GM12878 (cell line): ENCODE measurements around the gene DTNA. TPM values are rescaled to one million over a fixed set of nuclear protein-coding genes. Genes with fewer than 3 reads are reported as not detected.

Experiments
- ATAC-seq: fragments of 200-7000 bp; cut with Tn5 transposase; 3 replicates; pipeline ENCODE4 v1.9.1; 2020; ENCODE audit warnings: mild to moderate bottlenecking, moderate library complexity
- BruUV-seq: library from RNA; stranded (reverse); fragments of 400-500 nt; replicated peaks from 2 replicates; lab custom pipeline; 2021; lab: Mats Ljungman, UMichigan
- CTCF ChIA-PET: fragments of 300-600 bp; sonication (Branson Sonifier 250); formaldehyde crosslinking; extraction: SDS; loops from one replicate; lab custom pipeline; 2021; ENCODE audit warnings: inconsistent platforms; lab: Yijun Ruan, JAX
- POLR2A ChIA-PET: fragments of 350-600 bp; formaldehyde crosslinking; extraction: SDS; loops from one replicate; lab custom pipeline; 2021; ENCODE audit warnings: inconsistent platforms; lab: Charles Lee
- RAD21 ChIA-PET: fragments of 300-600 bp; sonication (Branson Sonifier 250); formaldehyde crosslinking; loops from one replicate; lab custom pipeline; 2023; ENCODE audit warnings: antibody characterized with exemption; ENCODE audit not compliant: unreplicated experiment; lab: Charles Lee
- SMC1A ChIA-PET: fragments of 300-600 bp; sonication (Branson Sonifier 250); formaldehyde crosslinking; loops from one replicate; lab custom pipeline; 2023; ENCODE audit not compliant: unreplicated experiment, uncharacterized antibody; lab: Charles Lee
- DNase-seq: peaks from one replicate; pipeline ENCODE4 v3.0.0-alpha.2; 2011; ENCODE audit warnings: low read depth, low spot score
- FAIRE-seq: peaks from 3 replicates; lab custom pipeline; 2011; peaks lifted over from hg19 to GRCh38; lab: Jason Lieb, UNC
- H2AFZ ChIP-seq: 2 replicates; pipeline ENCODE4 v1.6.0; 2011; ENCODE audit warnings: low read depth, low read length, control low read depth; ENCODE audit not compliant: control insufficient read depth
- H3K27ac ChIP-seq: 2 replicates; pipeline ENCODE4 v1.5.1; 2011; ENCODE audit warnings: control low read depth; ENCODE audit not compliant: control insufficient read depth, insufficient read depth
- H3K27me3 ChIP-seq, 2 experiments: replicated peaks in 1 of 2; 2 replicates each; pipeline versions ENCODE4 v1.6.0 to v1.6.1; 2011; ENCODE audit warnings: low read length in 1 of 2; ENCODE audit not compliant: control insufficient read depth in 2 of 2, insufficient read depth in 2 of 2
- H3K36me3 ChIP-seq, 2 experiments: 2 replicates each; pipeline ENCODE4 v1.5.1; 2011; ENCODE audit warnings: low read length in 1 of 2; ENCODE audit not compliant: control insufficient read depth in 2 of 2, insufficient read depth in 2 of 2
- H3K4me1 ChIP-seq: 2 replicates; pipeline ENCODE4 v1.6.1; 2011; ENCODE audit warnings: mild to moderate bottlenecking, low read length, moderate library complexity, mixed read lengths; ENCODE audit not compliant: control insufficient read depth, insufficient read depth
- H3K4me2 ChIP-seq: 2 replicates; pipeline ENCODE4 v1.6.0; 2011; ENCODE audit warnings: control low read depth; ENCODE audit not compliant: control insufficient read depth, insufficient read depth
- H3K4me3 ChIP-seq: fragments of 200-600 bp; sonication (generic); 2 replicates; pipeline ENCODE4 v1.5.1; 2016
- H3K79me2 ChIP-seq: 2 replicates; pipeline ENCODE4 v1.6.0; 2011; ENCODE audit warnings: low read length; ENCODE audit not compliant: control insufficient read depth, insufficient read depth
- H3K9ac ChIP-seq: 2 replicates; pipeline ENCODE4 v1.8.0; 2011; ENCODE audit warnings: low read length, control low read depth, mixed read lengths; ENCODE audit not compliant: control insufficient read depth, insufficient read depth
- H3K9me3 ChIP-seq: replicated peaks from 3 replicates; pipeline ENCODE4 v1.5.1; 2011; ENCODE audit warnings: mild to moderate bottlenecking, low read length; ENCODE audit not compliant: control insufficient read depth, insufficient read depth
- H4K20me1 ChIP-seq: 2 replicates; pipeline ENCODE4 v1.6.0; 2011; ENCODE audit not compliant: control insufficient read depth, insufficient read depth
- ASH2L ChIP-seq: fragments of 300-600, 200-600 bp; sonication (generic); IDR thresholded peaks from 2 replicates; pipeline ENCODE4 v1.6.1; 2017; ENCODE audit warnings: low read depth, mild to moderate bottlenecking, borderline replicate concordance
- CEBPB ChIP-seq, 2 experiments: fragments of 150-350 bp in 1 of 2; IDR thresholded peaks; 2 replicates each; pipeline ENCODE4 v1.6.1; 2012 to 2014; ENCODE audit warnings: low read depth in 2 of 2, low read length in 2 of 2, borderline replicate concordance in 1 of 2, inconsistent platforms in 1 of 2
- EZH2 ChIP-seq: IDR thresholded peaks from 2 replicates; pipeline ENCODE4 v1.6.1; 2012; ENCODE audit warnings: low read depth, mild to moderate bottlenecking, control low read depth, inconsistent platforms, low read length, borderline replicate concordance; ENCODE audit not compliant: control insufficient read depth
- HDAC6 ChIP-seq: fragments of 200-600 bp; sonication (generic); IDR thresholded peaks from one replicate; pipeline ENCODE4 v1.8.0; 2017; ENCODE audit warnings: antibody characterized with exemption; ENCODE audit not compliant: unreplicated experiment
- IKZF1 ChIP-seq: fragments of 450-650 bp; conservative IDR thresholded peaks from 2 replicates; pipeline ENCODE4 v1.6.1; 2017; ENCODE audit warnings: antibody characterized with exemption, mild to moderate bottlenecking
- PRDM15 ChIP-seq: fragments of 450-650 bp; formaldehyde crosslinking; IDR thresholded peaks from 2 replicates; pipeline ENCODE4 v1.4.0; 2020; ENCODE audit warnings: mild to moderate bottlenecking, moderate library complexity
- RAD21 ChIP-seq: IDR thresholded peaks from 2 replicates; pipeline ENCODE4 v1.6.1; 2011; ENCODE audit warnings: mild to moderate bottlenecking, low read depth, low read length, moderate library complexity; ENCODE audit not compliant: insufficient read depth
- RCOR1 ChIP-seq: conservative IDR thresholded peaks from 2 replicates; pipeline ENCODE4 v1.6.1; 2012; ENCODE audit warnings: low read depth, low read length, improper control_type of control experiment
- RELA ChIP-seq: fragments of 450-650 bp; IDR thresholded peaks from 2 replicates; pipeline ENCODE4 v1.8.0; 2014; ENCODE audit warnings: borderline replicate concordance; ENCODE audit not compliant: partially characterized antibody
- SUPT20H ChIP-seq: IDR thresholded peaks from 2 replicates; pipeline ENCODE4 v1.6.1; 2011; ENCODE audit warnings: low read depth, mild to moderate bottlenecking, low read length, moderate library complexity, borderline replicate concordance; ENCODE audit not compliant: control insufficient read depth
- USF2 ChIP-seq: IDR thresholded peaks from 2 replicates; pipeline ENCODE4 v1.6.1; 2011; ENCODE audit warnings: low read depth, low read length, improper control_type of control experiment, borderline replicate concordance
- ZNF207 ChIP-seq: fragments of 450-650 bp; IDR thresholded peaks from 2 replicates; pipeline ENCODE4 v1.6.1; 2014; ENCODE audit warnings: antibody characterized with exemption, mild to moderate bottlenecking, borderline replicate concordance
- ZNF274 ChIP-seq: IDR thresholded peaks from one replicate; pipeline ENCODE4 v1.8.0; 2011; ENCODE audit not compliant: insufficient read length, insufficient read depth
- WGBS: methylation state at CpG from one replicate; pipeline ENCODE4 v1.1.6; 2016; ENCODE audit warnings: low lambda C conversion rate; ENCODE audit not compliant: insufficient replicate concordance, insufficient coverage; ENCODE audit errors: missing lambda C conversion rate; 5-methylcytosine and 5-hydroxymethylcytosine counted together
- in situ Hi-C: fragments of 300-500 bp; cut with MboI; formaldehyde crosslinking; loops from 9 replicates; pipeline ENCODE4 v1.14.3; 2018; ENCODE audit warnings: mixed read lengths
- intact Hi-C: fragments of 100-400 bp; cut with micrococcal nuclease; formaldehyde crosslinking; loops from one replicate; pipeline ENCODE4 v1.14.2; 2022; ENCODE audit not compliant: unreplicated experiment
- polyA plus RNA-seq, 11 experiments: library from polyadenylated mRNA; depleted of rRNA in 4 of 11; unstranded in 6 of 11; stranded (reverse) in 5 of 11; fragments of >200 nt; fragmentation: Nextera tagmentation in 4 of 11; fragmentation: Illumina TruSeq in 1 of 11; extraction: Ambion mirVana in 4 of 11; extraction: Trizol in 1 of 11; gene quantifications; 1 replicate in 1 of 11; 2 replicates in 10 of 11; pipeline versions ENCODE4 v1.2.1 to v1.2.3, GENCODE V29; 2011 to 2016; ENCODE audit warnings: inconsistent platforms in 2 of 11, missing spikeins in 2 of 11, low read depth in 1 of 11
- total RNA-seq, 4 experiments: library from RNA; depleted of rRNA in 3 of 4; stranded (reverse); fragments of >200 nt in 3 of 4; fragmentation: Illumina TruSeq in 1 of 4; extraction: Trizol in 1 of 4; gene quantifications; 2 replicates each; pipeline versions ENCODE4 v1.2.1 to v1.2.3, GENCODE V29; 2013 to 2021
- TF ChIP-seq, protein P1 (sequence below): fragments of 150-350 bp; IDR thresholded peaks from 2 replicates; pipeline ENCODE4 v1.6.1; 2014; ENCODE audit warnings: mild to moderate bottlenecking, low read depth, low read length

Gene DTNA
- total and polyA plus RNA-seq, 10 of the 15 experiments (the other 5 are each of a cell fraction or from before 2014, with no cell fraction given), result 0.26 to 8.6 (median 0.53) TPM

GRCh38 chr18:34697233-34697632 is 12.9 kb upstream of the DTNA start:
- no peaks in the 10 kb centered on the region for H3K9me3 ChIP-seq
- intact Hi-C loops (no loop called here), in situ Hi-C loops (no loop called here)
- RAD21 ChIA-PET, result interaction anchor here (3.5 kb wide), 1 partner anchor 36 kb away, joined by 15 read pairs; no protein-coding TSS in a partner anchor
- no peaks in the 10 kb centered on the region for H3K79me2 ChIP-seq
- no peaks in the 10 kb centered on the region for H3K36me3 ChIP-seq
- no peaks in the 10 kb centered on the region for H3K4me1 ChIP-seq
- WGBS, result 20% methylated on average over 1 of the region's 1 CpG
- H4K20me1 ChIP-seq, result no peaks in the 10 kb centered on the region
- BruUV-seq, result no TSS peak
- no peak overlapping the region for H2AFZ ChIP-seq
- SMC1A ChIA-PET, result no interaction called here
- FAIRE-seq, result no peak
- CTCF ChIA-PET, result no interaction called here
- no peak for DNase-seq
- H3K4me3 ChIP-seq, result no peak overlapping the region
- TF ChIP-seq, protein P1, sequence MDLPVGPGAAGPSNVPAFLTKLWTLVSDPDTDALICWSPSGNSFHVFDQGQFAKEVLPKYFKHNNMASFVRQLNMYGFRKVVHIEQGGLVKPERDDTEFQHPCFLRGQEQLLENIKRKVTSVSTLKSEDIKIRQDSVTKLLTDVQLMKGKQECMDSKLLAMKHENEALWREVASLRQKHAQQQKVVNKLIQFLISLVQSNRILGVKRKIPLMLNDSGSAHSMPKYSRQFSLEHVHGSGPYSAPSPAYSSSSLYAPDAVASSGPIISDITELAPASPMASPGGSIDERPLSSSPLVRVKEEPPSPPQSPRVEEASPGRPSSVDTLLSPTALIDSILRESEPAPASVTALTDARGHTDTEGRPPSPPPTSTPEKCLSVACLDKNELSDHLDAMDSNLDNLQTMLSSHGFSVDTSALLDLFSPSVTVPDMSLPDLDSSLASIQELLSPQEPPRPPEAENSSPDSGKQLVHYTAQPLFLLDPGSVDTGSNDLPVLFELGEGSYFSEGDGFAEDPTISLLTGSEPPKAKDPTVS, result no peak
- TF ChIP-seq HDAC6, result no peak
- no peak for TF ChIP-seq USF2
- TF ChIP-seq ZNF207, result no peak
- no peak for TF ChIP-seq EZH2
- TF ChIP-seq RCOR1, result no peak
- TF ChIP-seq ASH2L, result no peak
- no peak for TF ChIP-seq PRDM15 (CRISPR knock-in tag)
- no peak for TF ChIP-seq RELA
- TF ChIP-seq IKZF1, result no peak
- TF ChIP-seq CEBPB (IDR thresholded peaks at IDR 0.05; ENCODE audit: borderline replicate concordance in 1 of 2, low read depth in 2 of 2, low read length in 2 of 2), result no peak
- no peak for TF ChIP-seq SUPT20H
- TF ChIP-seq ZNF274, result no peak
- no peak for TF ChIP-seq RAD21
- POLR2A ChIA-PET, result interaction anchor here (1.4 kb wide), 1 partner anchor 36 kb away, joined by 3 read pairs; no protein-coding TSS in a partner anchor
- H3K27ac ChIP-seq, result no peak overlapping the region
- H3K27me3 ChIP-seq, result no peaks in the 10 kb centered on the region
- no peak overlapping the region for H3K9ac ChIP-seq
- H3K4me2 ChIP-seq, result no peak overlapping the region
- no peak for ATAC-seq
